Measurements from ENCODE around the gene PFKFB1.

DNA sequence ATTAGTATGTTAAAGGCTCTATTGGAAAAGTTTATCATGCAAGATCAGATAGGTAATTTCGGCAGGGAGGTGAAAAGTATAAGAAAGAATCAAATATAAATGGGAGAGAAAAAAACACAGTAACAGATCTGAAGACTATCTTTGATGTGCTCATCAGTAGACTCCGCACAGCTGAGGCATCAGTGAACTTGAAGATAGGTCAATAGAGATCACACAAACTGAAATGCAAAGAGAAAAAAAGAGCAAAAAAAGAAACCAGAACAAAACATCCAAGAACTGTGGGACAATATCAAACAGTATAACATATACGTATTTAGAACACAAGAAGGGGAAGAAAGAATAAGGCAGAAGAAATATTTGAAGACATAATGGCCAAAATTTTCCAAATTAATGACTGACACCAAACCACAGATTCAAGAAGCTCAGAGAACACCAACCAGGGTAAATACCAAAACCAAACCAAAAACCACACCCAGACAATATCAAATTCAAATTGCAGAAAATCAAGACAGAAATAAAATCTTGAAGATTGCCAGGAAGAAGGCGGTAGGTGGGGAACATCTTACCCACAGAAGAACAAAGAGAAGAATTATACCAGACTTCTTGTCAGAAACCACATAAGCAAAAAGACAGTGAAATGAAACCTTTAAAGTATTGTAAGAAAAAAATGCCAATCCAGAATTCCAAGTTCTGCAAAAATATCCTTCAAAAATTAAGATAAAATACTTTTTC, 29.1 kb downstream of the PFKFB1 start:
- TF ChIP-seq CHD4 (IDR thresholded peaks at IDR 0.05; ENCODE audit: borderline replicate concordance) (no peak), RAD21 (conservative IDR thresholded peaks at IDR 0.05 in 1 of 2, IDR thresholded peaks at IDR 0.05 in 1 of 2) (no peak), GATA3 (IDR thresholded peaks at IDR 0.05; ENCODE audit: borderline replicate concordance) (no peak), EP300 (IDR thresholded peaks at IDR 0.05) (no peak), MAZ (IDR thresholded peaks at IDR 0.05; ENCODE audit: borderline replicate concordance, low read depth, low read length) (no peak), TP53 (CRISPR knock-in tag; IDR thresholded peaks at IDR 0.05) (no peak), CEBPB (IDR thresholded peaks at IDR 0.05) (no peak), POLR2A (IDR thresholded peaks at IDR 0.05; ENCODE audit: low read length) (no peak)
- TF ChIP-seq, protein P1, sequence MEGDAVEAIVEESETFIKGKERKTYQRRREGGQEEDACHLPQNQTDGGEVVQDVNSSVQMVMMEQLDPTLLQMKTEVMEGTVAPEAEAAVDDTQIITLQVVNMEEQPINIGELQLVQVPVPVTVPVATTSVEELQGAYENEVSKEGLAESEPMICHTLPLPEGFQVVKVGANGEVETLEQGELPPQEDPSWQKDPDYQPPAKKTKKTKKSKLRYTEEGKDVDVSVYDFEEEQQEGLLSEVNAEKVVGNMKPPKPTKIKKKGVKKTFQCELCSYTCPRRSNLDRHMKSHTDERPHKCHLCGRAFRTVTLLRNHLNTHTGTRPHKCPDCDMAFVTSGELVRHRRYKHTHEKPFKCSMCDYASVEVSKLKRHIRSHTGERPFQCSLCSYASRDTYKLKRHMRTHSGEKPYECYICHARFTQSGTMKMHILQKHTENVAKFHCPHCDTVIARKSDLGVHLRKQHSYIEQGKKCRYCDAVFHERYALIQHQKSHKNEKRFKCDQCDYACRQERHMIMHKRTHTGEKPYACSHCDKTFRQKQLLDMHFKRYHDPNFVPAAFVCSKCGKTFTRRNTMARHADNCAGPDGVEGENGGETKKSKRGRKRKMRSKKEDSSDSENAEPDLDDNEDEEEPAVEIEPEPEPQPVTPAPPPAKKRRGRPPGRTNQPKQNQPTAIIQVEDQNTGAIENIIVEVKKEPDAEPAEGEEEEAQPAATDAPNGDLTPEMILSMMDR (IDR thresholded peaks at IDR 0.05), result no peak
- TF ChIP-seq, protein P2, sequence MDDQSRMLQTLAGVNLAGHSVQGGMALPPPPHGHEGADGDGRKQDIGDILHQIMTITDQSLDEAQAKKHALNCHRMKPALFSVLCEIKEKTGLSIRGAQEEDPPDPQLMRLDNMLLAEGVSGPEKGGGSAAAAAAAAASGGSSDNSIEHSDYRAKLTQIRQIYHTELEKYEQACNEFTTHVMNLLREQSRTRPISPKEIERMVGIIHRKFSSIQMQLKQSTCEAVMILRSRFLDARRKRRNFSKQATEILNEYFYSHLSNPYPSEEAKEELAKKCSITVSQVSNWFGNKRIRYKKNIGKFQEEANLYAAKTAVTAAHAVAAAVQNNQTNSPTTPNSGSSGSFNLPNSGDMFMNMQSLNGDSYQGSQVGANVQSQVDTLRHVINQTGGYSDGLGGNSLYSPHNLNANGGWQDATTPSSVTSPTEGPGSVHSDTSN (IDR thresholded peaks at IDR 0.05), result no peak
- TF ChIP-seq, protein P3, sequence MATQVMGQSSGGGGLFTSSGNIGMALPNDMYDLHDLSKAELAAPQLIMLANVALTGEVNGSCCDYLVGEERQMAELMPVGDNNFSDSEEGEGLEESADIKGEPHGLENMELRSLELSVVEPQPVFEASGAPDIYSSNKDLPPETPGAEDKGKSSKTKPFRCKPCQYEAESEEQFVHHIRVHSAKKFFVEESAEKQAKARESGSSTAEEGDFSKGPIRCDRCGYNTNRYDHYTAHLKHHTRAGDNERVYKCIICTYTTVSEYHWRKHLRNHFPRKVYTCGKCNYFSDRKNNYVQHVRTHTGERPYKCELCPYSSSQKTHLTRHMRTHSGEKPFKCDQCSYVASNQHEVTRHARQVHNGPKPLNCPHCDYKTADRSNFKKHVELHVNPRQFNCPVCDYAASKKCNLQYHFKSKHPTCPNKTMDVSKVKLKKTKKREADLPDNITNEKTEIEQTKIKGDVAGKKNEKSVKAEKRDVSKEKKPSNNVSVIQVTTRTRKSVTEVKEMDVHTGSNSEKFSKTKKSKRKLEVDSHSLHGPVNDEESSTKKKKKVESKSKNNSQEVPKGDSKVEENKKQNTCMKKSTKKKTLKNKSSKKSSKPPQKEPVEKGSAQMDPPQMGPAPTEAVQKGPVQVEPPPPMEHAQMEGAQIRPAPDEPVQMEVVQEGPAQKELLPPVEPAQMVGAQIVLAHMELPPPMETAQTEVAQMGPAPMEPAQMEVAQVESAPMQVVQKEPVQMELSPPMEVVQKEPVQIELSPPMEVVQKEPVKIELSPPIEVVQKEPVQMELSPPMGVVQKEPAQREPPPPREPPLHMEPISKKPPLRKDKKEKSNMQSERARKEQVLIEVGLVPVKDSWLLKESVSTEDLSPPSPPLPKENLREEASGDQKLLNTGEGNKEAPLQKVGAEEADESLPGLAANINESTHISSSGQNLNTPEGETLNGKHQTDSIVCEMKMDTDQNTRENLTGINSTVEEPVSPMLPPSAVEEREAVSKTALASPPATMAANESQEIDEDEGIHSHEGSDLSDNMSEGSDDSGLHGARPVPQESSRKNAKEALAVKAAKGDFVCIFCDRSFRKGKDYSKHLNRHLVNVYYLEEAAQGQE (IDR thresholded peaks at IDR 0.05), result no peak
